ENCODE measurements around the gene UNK. TPM values are rescaled to one million over a fixed set of nuclear protein-coding genes. Genes with fewer than 3 reads are reported as not detected.
A peak's percentile ranks its signal among the peaks of the same experiment; 100 is the strongest.

The UNK gene
- total and polyA plus RNA-seq, 9 of the 15 experiments (the other 6 are each of a cell fraction or from before 2014, with no cell fraction given), result 12.8 to 38.6 (median 24.8) TPM

GRCh38 chr17:75777296-75777922, 7.2 kb upstream of the UNK start (continued):
- TF ChIP-seq SIX5 (IDR thresholded peaks at IDR 0.05; ENCODE audit: borderline replicate concordance in 1 of 2, insufficient read depth in 1 of 2, low read depth in 1 of 2, low read length in 2 of 2), result no peak
- peak; percentile 63 for TF ChIP-seq U2AF1 (optimal IDR thresholded peaks at IDR 0.05; ENCODE audit: low read depth, low read length)
- peak; percentile 30 to 32; a peak in 2 of 4 replicates for TF ChIP-seq MLLT1 (IDR thresholded peaks at IDR 0.05)
- peak; percentile 56 for TF ChIP-seq POLR2G (IDR thresholded peaks at IDR 0.05; ENCODE audit: low read depth, low read length)
- TF ChIP-seq CREB5 (CRISPR knock-in tag; IDR thresholded peaks at IDR 0.05), result 0 out of 2 replicates have a peak, but pooled peaks have one; percentile 27
- 0 out of 2 replicates have a peak, but pooled peaks have one; percentile 34 for TF ChIP-seq ILF3 (IDR thresholded peaks at IDR 0.05; ENCODE audit: borderline replicate concordance)
- TF ChIP-seq POLR2H (tag; IDR thresholded peaks at IDR 0.05; ENCODE audit: low read depth), result 0 out of 2 replicates have a peak, but pooled peaks have one; percentile 4
- peak; percentile 6; the same call in 1 of the 2 replicates for TF ChIP-seq STAT5A (IDR thresholded peaks at IDR 0.05; ENCODE audit: borderline replicate concordance, low read length)
- peak; percentile 26; the same call in 1 of the 2 replicates for TF ChIP-seq KHSRP (IDR thresholded peaks at IDR 0.05)
- TF ChIP-seq MXD1 (CRISPR knock-in tag; IDR thresholded peaks at IDR 0.05; ENCODE audit: borderline replicate concordance, poor library complexity, severe bottlenecking), result no peak
- peak; percentile 33; the same call in 1 of the 2 replicates for TF ChIP-seq ZSCAN32 (CRISPR knock-in tag; IDR thresholded peaks at IDR 0.05)
- TF ChIP-seq CCNT2 (IDR thresholded peaks at IDR 0.05; ENCODE audit: borderline replicate concordance, extremely low read depth, insufficient read length, low read depth, low read length), result peak; percentile 8
- peak; percentile 64 for TF ChIP-seq RBFOX2 (IDR thresholded peaks at IDR 0.05; ENCODE audit: low read depth, low read length)
- TF ChIP-seq MLX (CRISPR knock-in tag; conservative IDR thresholded peaks at IDR 0.05), result 0 out of 4 replicates have a peak, but pooled peaks of 1 of the 2 experiments have one; percentile 22
